Transverse colon (tissue), 4 donors: ENCODE measurements around the gene ARFGAP3. TPM values are rescaled to one million over a fixed set of nuclear protein-coding genes. Genes with fewer than 3 reads are reported as not detected.

Experiments
- DNase-seq: peaks from one replicate; pipeline ENCODE4 v3.0.0-alpha.2; 2019
- H3K27ac ChIP-seq, 4 donors: fragments of 200-600 bp; sonication (generic); 2 replicates each; pipeline ENCODE4 v1.5.1; 2016 to 2018; ENCODE audit warnings: inconsistent platforms in 4 of 4
- H3K27me3 ChIP-seq: fragments of 200-600 bp; sonication (generic); 2 replicates; pipeline ENCODE4 v1.5.1; 2017; ENCODE audit warnings: inconsistent platforms
- H3K36me3 ChIP-seq, 4 donors: fragments of 200-600 bp; sonication (generic); 2 replicates each; pipeline ENCODE4 v1.5.1; 2017 to 2019; ENCODE audit warnings: inconsistent platforms in 4 of 4
- H3K4me1 ChIP-seq, 4 donors: fragments of 200-600 bp; sonication (generic); 2 replicates each; pipeline ENCODE4 v1.5.1; 2017 to 2020; ENCODE audit warnings: inconsistent platforms in 4 of 4
- H3K4me3 ChIP-seq, 4 donors: fragments of 200-600 bp; sonication (generic); 1 replicate in 1 of 4; 2 replicates in 3 of 4; pipeline versions ENCODE4 v1.5.1 to v1.6.1; 2017 to 2019; ENCODE audit warnings: inconsistent platforms in 4 of 4
- H3K9me3 ChIP-seq, 2 donors: fragments of 200-600 bp; sonication (generic); 2 replicates each; pipeline ENCODE4 v1.5.1; 2017 to 2019; ENCODE audit warnings: inconsistent platforms in 2 of 2
- EP300 ChIP-seq: sonication (generic); formaldehyde crosslinking; IDR thresholded peaks from one replicate; pipeline ENCODE4 v1.6.1; 2017; ENCODE audit warnings: antibody characterized with exemption, low read depth
- POLR2A ChIP-seq: fragments of 450-650 bp; IDR thresholded peaks from one replicate; pipeline ENCODE4 v1.6.1; 2016; ENCODE audit warnings: antibody characterized with exemption, mild to moderate bottlenecking, moderate library complexity
- POLR2AphosphoS5 ChIP-seq, 3 donors: sonication (generic); formaldehyde crosslinking; IDR thresholded peaks; one replicate each; pipeline ENCODE4 v1.6.1; 2016; ENCODE audit warnings: antibody characterized with exemption in 3 of 3
- WGBS, 2 donors: methylation state at CpG; one replicate each; pipeline ENCODE4 v1.1.5; 2018; ENCODE audit warnings: low coverage in 1 of 2; 5-methylcytosine and 5-hydroxymethylcytosine counted together
- in situ Hi-C, 4 donors: fragments of 200-750 bp; cut with MboI; loops; one replicate each; pipeline versions ENCODE4 v1.15.0 to v1.15.1; 2017; ENCODE audit warnings: low sequenced_read_pairs in 3 of 4, low pct_ligation_motif_present in 1 of 4, low pct_unique_long_range_greater_than_20kb in 1 of 4
- intact Hi-C: fragments of 100-400 bp; cut with DNase I; formaldehyde crosslinking; loops from one replicate; pipeline ENCODE4 v1.15.1; 2023; ENCODE audit warnings: low total_unique reads
- total RNA-seq, 4 donors: library from RNA; depleted of rRNA; stranded (reverse); fragments of >200 nt; gene quantifications; one replicate each; pipeline ENCODE4 v1.1.0, GENCODE V29; 2016
- TF ChIP-seq, protein P1 (sequence below), 5 experiments: fragments of 200-600 bp in 3 of 5; fragments of 450-650 bp in 2 of 5; sonication (generic) in 3 of 5; IDR thresholded peaks; 1 replicate in 2 of 5; 2 replicates in 3 of 5; pipeline ENCODE4 v1.5.1; 2016 to 2017; ENCODE audit warnings: antibody characterized with exemption in 5 of 5, inconsistent platforms in 3 of 5, mild to moderate bottlenecking in 2 of 5, moderate library complexity in 1 of 5

ARFGAP3 gene
- total RNA-seq, 4 donors from 2014 or later: 24.3 to 43.5 (median 33.3) TPM

DNA sequence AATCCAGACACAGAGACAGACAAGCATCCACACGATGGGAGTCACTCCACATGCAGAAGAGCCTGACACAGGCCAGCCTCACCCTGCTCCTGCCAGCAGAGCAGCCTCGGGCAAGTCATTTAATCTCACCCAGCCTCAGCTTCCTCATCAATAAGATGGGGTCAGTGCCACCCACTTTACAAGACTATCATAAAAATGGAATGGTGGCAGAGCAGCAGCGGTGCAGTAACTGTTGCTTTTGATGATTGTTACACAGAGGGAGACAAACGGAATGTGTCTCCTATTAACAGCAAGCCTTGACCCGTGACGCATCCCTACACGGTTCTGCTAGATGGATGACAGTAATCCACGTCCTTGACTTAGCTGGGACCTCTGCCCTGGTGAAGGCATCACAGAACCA, 26.0 kb upstream of the ARFGAP3 start:
- in situ Hi-C loops (loop anchor here in 1 of 4 donors (10.0 kb wide), 1 partner anchor 152 kb away; no protein-coding TSS in a partner anchor), intact Hi-C loops (no loop called here)
- 54 to 57% methylated on average over 4 to 8 of the region's 8 CpGs for WGBS, 2 donors
- Histone ChIP-seq H3K4me3 (no peak overlapping the region), H3K27ac (peak overlapping the region in 2 of 4 donors; percentile 31 to 47), H3K27me3 (no peaks in the 10 kb centered on the region), H3K36me3 (peaks cover 0 to 60% (median 16%) of the 10 kb centered on the region in 4 donors), H3K4me1 (peaks cover 0 to 33% (median 4%) of the 10 kb centered on the region in 4 donors), H3K9me3 (no peaks in the 10 kb centered on the region)
- DNase-seq: peak; percentile 75
- TF ChIP-seq EP300 (no peak), POLR2AphosphoS5 (IDR thresholded peaks at IDR 0.05) (peak in 1 of 3 donors; percentile 45)
- TF ChIP-seq, protein P1, sequence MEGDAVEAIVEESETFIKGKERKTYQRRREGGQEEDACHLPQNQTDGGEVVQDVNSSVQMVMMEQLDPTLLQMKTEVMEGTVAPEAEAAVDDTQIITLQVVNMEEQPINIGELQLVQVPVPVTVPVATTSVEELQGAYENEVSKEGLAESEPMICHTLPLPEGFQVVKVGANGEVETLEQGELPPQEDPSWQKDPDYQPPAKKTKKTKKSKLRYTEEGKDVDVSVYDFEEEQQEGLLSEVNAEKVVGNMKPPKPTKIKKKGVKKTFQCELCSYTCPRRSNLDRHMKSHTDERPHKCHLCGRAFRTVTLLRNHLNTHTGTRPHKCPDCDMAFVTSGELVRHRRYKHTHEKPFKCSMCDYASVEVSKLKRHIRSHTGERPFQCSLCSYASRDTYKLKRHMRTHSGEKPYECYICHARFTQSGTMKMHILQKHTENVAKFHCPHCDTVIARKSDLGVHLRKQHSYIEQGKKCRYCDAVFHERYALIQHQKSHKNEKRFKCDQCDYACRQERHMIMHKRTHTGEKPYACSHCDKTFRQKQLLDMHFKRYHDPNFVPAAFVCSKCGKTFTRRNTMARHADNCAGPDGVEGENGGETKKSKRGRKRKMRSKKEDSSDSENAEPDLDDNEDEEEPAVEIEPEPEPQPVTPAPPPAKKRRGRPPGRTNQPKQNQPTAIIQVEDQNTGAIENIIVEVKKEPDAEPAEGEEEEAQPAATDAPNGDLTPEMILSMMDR (IDR thresholded peaks at IDR 0.05): peak in 2 of 5 experiments; percentile 11 to 36

- WGBS, 2 donors: 58% methylated on average over 10 of the region's 10 CpGs; no CpG with 5 or more reads in 1 of the 2 donors
These were observed 25.0 kb upstream of the ARFGAP3 start for GRCh38 chr22:42881982-42882656.

DNA sequence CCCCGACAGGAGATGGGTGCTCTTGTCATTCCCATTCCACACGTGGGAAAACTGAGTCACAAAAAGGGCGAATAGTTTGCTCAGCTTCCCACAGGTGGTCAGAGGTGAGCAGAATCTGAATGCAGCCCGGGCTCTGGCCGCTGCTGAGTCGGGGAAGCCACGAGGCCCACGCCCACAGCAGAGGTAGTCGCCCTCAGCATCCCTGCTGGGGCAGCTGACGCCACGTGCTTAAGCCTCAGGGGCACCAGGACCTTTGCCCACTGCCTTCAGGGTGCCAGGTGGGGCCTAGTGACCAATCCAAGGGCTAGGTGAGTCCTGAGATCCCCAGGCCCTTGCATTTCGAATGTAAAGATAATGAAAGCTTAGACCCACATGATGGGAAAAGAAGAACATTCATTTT, 24.2 kb upstream of the ARFGAP3 start:
- intact Hi-C loops (no loop called here), in situ Hi-C loops (loop anchor here in 1 of 4 donors (10.0 kb wide), 1 partner anchor 154 kb away; no protein-coding TSS in a partner anchor)
- Histone ChIP-seq H3K4me3 (no peak overlapping the region), H3K27me3 (no peaks in the 10 kb centered on the region), H3K4me1 (peaks cover 0 to 23% (median 0%) of the 10 kb centered on the region in 4 donors), H3K9me3 (no peaks in the 10 kb centered on the region), H3K36me3 (peaks cover 0 to 78% (median 25%) of the 10 kb centered on the region in 4 donors), H3K27ac (no peak overlapping the region)
- TF ChIP-seq EP300 (no peak), POLR2A (no peak)
- TF ChIP-seq, protein P1 (IDR thresholded peaks at IDR 0.05): no peak
- no peak for DNase-seq
- 88% methylated on average over 12 of the region's 12 CpGs; no CpG with 5 or more reads in 1 of the 2 donors for WGBS, 2 donors

More at GRCh38 chr22:42881982-42882656, 25.0 kb upstream of the ARFGAP3 start:
- Histone ChIP-seq H3K27ac (peak overlapping the region in 2 of 4 donors; percentile 31 to 42), H3K27me3 (no peaks in the 10 kb centered on the region), H3K36me3 (peaks cover 0 to 70% (median 21%) of the 10 kb centered on the region in 4 donors), H3K9me3 (no peaks in the 10 kb centered on the region), H3K4me3 (no peak overlapping the region), H3K4me1 (peaks cover 0 to 24% (median 0%) of the 10 kb centered on the region in 4 donors)
- intact Hi-C loops (no loop called here), in situ Hi-C loops (loop anchor here in 1 of 4 donors (10.0 kb wide), 1 partner anchor 153 kb away; no protein-coding TSS in a partner anchor)
- no peak for TF ChIP-seq EP300
- no peak for TF ChIP-seq POLR2A
- TF ChIP-seq POLR2AphosphoS5 (IDR thresholded peaks at IDR 0.05): no peak
- TF ChIP-seq, protein P1 (IDR thresholded peaks at IDR 0.05): no peak
- DNase-seq: peak; percentile 48

DNA sequence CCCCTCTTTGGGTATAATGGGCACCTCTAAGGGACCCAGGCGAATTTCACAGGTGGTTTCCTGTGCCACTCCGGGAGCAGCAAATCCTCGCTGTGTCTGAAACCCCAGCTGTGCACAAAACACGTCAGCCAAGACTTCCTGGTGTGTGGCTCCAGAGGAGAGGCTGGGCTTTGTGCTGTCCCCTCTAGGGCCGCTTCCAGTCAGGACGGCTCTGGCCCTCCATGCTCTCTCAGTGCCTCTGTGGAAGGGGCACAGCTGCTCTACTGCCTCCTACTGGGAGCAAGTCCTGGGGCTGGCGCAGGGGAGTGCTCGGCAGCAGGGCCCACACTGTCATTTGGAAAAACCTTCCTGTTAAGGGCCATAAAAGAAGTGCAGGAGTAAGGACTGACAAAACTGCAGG, 23.7 kb upstream of the ARFGAP3 start:
- no peak overlapping the region for H3K4me3 ChIP-seq
- peaks cover 0 to 83% (median 27%) of the 10 kb centered on the region in 4 donors for H3K36me3 ChIP-seq
- no peak for DNase-seq
- TF ChIP-seq POLR2AphosphoS5 (IDR thresholded peaks at IDR 0.05) (no peak), EP300 (no peak), POLR2A (no peak)
- TF ChIP-seq, protein P1 (IDR thresholded peaks at IDR 0.05): no peak
- in situ Hi-C loops (loop anchor here in 1 of 4 donors (10.0 kb wide), 1 partner anchor 154 kb away; no protein-coding TSS in a partner anchor), intact Hi-C loops (no loop called here)
- H3K27me3 ChIP-seq: no peaks in the 10 kb centered on the region
- H3K9me3 ChIP-seq: no peaks in the 10 kb centered on the region
- 83% methylated on average over 8 of the region's 8 CpGs; no CpG with 5 or more reads in 1 of the 2 donors for WGBS, 2 donors
- peaks cover 0 to 23% (median 0%) of the 10 kb centered on the region in 4 donors for H3K4me1 ChIP-seq
- no peak overlapping the region for H3K27ac ChIP-seq
